Measurements from ENCODE around the gene SARDH.

The SARDH gene

GRCh38 chr9:133674091-133674490 lies 64.1 kb downstream of the SARDH start:
- ATAC-seq (ENCODE audit: insufficient read depth, low read depth) (no peak), DNase-seq (no peak)
- H3K4me3 ChIP-seq (ENCODE audit: low read depth in 1 of 2, low read length in 2 of 2), result no peak overlapping the region
- H3K9me3 ChIP-seq (ENCODE audit: insufficient read depth, low read length, severe bottlenecking), result no peaks in the 10 kb centered on the region
- no peak overlapping the region for H3K27ac ChIP-seq (ENCODE audit: low read length)
- no peaks in the 10 kb centered on the region for H3K27me3 ChIP-seq (ENCODE audit: insufficient read depth, low read length, poor library complexity)
- H4K20me1 ChIP-seq (ENCODE audit: insufficient read depth, low read length), result no peaks in the 10 kb centered on the region
- no peaks in the 10 kb centered on the region for H3K79me2 ChIP-seq (ENCODE audit: insufficient read depth, low read length)
- H3K4me2 ChIP-seq (ENCODE audit: insufficient read depth, low read length), result no peak overlapping the region
- H3K9ac ChIP-seq (ENCODE audit: low read depth, low read length), result no peak overlapping the region
- H3K36me3 ChIP-seq (ENCODE audit: insufficient read depth, low read length), result no peaks in the 10 kb centered on the region
- H2AFZ ChIP-seq (ENCODE audit: low read depth, low read length), result no peak overlapping the region
- TF ChIP-seq EZH2 (IDR thresholded peaks at IDR 0.05; ENCODE audit: borderline replicate concordance, low read depth, low read length, severe bottlenecking) (no peak), CTCF (IDR thresholded peaks at IDR 0.05; ENCODE audit: borderline replicate concordance, extremely low read depth, low read length, poor library complexity, severe bottlenecking) (no peak)
- H3K4me1 ChIP-seq (ENCODE audit: insufficient read depth, low read length), result no peaks in the 10 kb centered on the region

- Histone ChIP-seq H2AFZ (ENCODE audit: low read depth, low read length) (no peak overlapping the region), H3K27me3 (ENCODE audit: insufficient read depth, low read length, poor library complexity) (no peaks in the 10 kb centered on the region), H3K79me2 (ENCODE audit: insufficient read depth, low read length) (no peaks in the 10 kb centered on the region), H4K20me1 (ENCODE audit: insufficient read depth, low read length) (no peaks in the 10 kb centered on the region), H3K4me3 (ENCODE audit: low read depth in 1 of 2, low read length in 2 of 2) (no peak overlapping the region), H3K36me3 (ENCODE audit: insufficient read depth, low read length) (no peaks in the 10 kb centered on the region), H3K4me2 (ENCODE audit: insufficient read depth, low read length) (no peak overlapping the region), H3K9ac (ENCODE audit: low read depth, low read length) (no peak overlapping the region), H3K27ac (ENCODE audit: low read length) (no peak overlapping the region), H3K9me3 (ENCODE audit: insufficient read depth, low read length, severe bottlenecking) (no peaks in the 10 kb centered on the region), H3K4me1 (ENCODE audit: insufficient read depth, low read length) (no peaks in the 10 kb centered on the region)
- no peak for DNase-seq
- no peak for ATAC-seq (ENCODE audit: insufficient read depth, low read depth)
- TF ChIP-seq CTCF (IDR thresholded peaks at IDR 0.05; ENCODE audit: borderline replicate concordance, extremely low read depth, low read length, poor library complexity, severe bottlenecking) (no peak), EZH2 (IDR thresholded peaks at IDR 0.05; ENCODE audit: borderline replicate concordance, low read depth, low read length, severe bottlenecking) (no peak)
Measured at GRCh38 chr9:133673258-133673655, 64.9 kb downstream of the SARDH start.

- ATAC-seq (ENCODE audit: insufficient read depth, low read depth) (no peak), DNase-seq (no peak)
- no peak overlapping the region for H3K27ac ChIP-seq (ENCODE audit: low read length)
- no peak overlapping the region for H3K4me2 ChIP-seq (ENCODE audit: insufficient read depth, low read length)
- no peaks in the 10 kb centered on the region for H3K9me3 ChIP-seq (ENCODE audit: insufficient read depth, low read length, severe bottlenecking)
- TF ChIP-seq EZH2 (IDR thresholded peaks at IDR 0.05; ENCODE audit: borderline replicate concordance, low read depth, low read length, severe bottlenecking), result no peak
- no peak for TF ChIP-seq CTCF (IDR thresholded peaks at IDR 0.05; ENCODE audit: borderline replicate concordance, extremely low read depth, low read length, poor library complexity, severe bottlenecking)
- no peaks in the 10 kb centered on the region for H3K27me3 ChIP-seq (ENCODE audit: insufficient read depth, low read length, poor library complexity)
- H2AFZ ChIP-seq (ENCODE audit: low read depth, low read length), result no peak overlapping the region
- no peaks in the 10 kb centered on the region for H4K20me1 ChIP-seq (ENCODE audit: insufficient read depth, low read length)
- no peaks in the 10 kb centered on the region for H3K4me1 ChIP-seq (ENCODE audit: insufficient read depth, low read length)
- no peak overlapping the region for H3K9ac ChIP-seq (ENCODE audit: low read depth, low read length)
- H3K79me2 ChIP-seq (ENCODE audit: insufficient read depth, low read length), result no peaks in the 10 kb centered on the region
- no peaks in the 10 kb centered on the region for H3K36me3 ChIP-seq (ENCODE audit: insufficient read depth, low read length)
- no peak overlapping the region for H3K4me3 ChIP-seq (ENCODE audit: low read depth in 1 of 2, low read length in 2 of 2)
Measured at GRCh38 chr9:133672503-133673257, 65.5 kb downstream of the SARDH start.
